Fibroblast of mammary gland (primary cell): ENCODE measurements around the gene NFIC.
"Not testable (repeated sequence)": the region's sequence is repeated elsewhere in the genome, so short reads cannot be mapped to it uniquely, and the experiment has no call there.

ENCODE experiments used
- DNase-seq: peaks from one replicate; pipeline ENCODE4 v3.0.0-alpha.2; 2010; ENCODE audit warnings: low read depth
- H3K4me3 ChIP-seq: 2 replicates; pipeline ENCODE4 v1.5.1; 2011; ENCODE audit warnings: low read depth, mild to moderate bottlenecking, low read length, moderate library complexity; ENCODE audit not compliant: control insufficient read depth
- TF ChIP-seq, protein P1 (sequence below): conservative IDR thresholded peaks from 2 replicates; pipeline ENCODE4 v1.5.1; 2011; ENCODE audit warnings: low read depth, low read length, inconsistent platforms; ENCODE audit not compliant: control insufficient read depth, insufficient read depth

The NFIC gene

DNA sequence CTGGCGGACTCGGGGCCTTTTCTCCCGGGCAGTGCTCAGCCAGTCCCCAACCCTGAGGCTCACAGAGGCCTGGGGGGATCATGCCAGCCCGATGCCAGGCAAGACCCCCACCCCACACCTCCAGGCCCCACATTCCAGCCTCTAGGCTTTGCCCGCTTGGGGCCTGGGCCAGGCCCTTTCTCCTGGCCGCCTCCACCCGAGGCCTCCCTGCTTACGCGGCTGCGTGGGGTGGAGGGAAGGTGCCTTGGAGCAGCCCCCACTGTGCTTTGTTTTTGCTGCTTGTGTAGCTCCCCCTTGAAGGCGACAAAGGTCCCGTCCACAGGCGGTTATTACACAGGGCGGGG lies 75.6 kb downstream of the NFIC start:
- no peak for DNase-seq
- H3K4me3 ChIP-seq = no peak overlapping the region
- TF ChIP-seq, protein P1, sequence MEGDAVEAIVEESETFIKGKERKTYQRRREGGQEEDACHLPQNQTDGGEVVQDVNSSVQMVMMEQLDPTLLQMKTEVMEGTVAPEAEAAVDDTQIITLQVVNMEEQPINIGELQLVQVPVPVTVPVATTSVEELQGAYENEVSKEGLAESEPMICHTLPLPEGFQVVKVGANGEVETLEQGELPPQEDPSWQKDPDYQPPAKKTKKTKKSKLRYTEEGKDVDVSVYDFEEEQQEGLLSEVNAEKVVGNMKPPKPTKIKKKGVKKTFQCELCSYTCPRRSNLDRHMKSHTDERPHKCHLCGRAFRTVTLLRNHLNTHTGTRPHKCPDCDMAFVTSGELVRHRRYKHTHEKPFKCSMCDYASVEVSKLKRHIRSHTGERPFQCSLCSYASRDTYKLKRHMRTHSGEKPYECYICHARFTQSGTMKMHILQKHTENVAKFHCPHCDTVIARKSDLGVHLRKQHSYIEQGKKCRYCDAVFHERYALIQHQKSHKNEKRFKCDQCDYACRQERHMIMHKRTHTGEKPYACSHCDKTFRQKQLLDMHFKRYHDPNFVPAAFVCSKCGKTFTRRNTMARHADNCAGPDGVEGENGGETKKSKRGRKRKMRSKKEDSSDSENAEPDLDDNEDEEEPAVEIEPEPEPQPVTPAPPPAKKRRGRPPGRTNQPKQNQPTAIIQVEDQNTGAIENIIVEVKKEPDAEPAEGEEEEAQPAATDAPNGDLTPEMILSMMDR = no peak

DNA sequence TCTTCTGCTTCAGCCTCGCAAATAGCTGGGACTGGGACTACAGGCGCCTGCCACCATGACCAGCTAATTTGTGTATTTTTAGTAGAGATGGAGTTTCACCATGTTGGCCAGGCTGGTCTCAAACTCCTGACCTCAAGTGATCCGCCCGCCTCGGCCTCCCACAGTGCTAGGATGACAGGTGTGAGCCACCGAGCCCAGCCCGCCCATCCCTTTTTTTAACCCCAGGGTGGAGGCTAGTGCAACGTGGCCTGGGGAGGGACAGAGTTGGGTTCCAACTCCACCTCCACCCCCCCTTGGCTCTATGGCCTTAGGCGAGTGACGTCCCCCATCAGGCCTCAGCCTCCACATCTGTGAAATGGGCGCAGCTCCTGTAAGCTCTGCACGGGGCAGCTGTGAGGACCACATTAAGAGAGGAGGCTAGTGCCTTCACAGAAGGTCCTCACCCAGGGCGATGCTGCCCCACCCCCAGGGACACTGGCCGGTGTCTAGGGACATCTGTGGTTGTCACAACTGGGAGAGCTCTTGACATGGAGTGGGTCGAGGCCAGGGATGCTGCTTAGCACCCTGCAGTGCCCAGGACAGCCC lies 76.2 kb downstream of the NFIC start:
- TF ChIP-seq, protein P1 = no peak
- no peak overlapping the region for H3K4me3 ChIP-seq
- DNase-seq = no peak

DNA sequence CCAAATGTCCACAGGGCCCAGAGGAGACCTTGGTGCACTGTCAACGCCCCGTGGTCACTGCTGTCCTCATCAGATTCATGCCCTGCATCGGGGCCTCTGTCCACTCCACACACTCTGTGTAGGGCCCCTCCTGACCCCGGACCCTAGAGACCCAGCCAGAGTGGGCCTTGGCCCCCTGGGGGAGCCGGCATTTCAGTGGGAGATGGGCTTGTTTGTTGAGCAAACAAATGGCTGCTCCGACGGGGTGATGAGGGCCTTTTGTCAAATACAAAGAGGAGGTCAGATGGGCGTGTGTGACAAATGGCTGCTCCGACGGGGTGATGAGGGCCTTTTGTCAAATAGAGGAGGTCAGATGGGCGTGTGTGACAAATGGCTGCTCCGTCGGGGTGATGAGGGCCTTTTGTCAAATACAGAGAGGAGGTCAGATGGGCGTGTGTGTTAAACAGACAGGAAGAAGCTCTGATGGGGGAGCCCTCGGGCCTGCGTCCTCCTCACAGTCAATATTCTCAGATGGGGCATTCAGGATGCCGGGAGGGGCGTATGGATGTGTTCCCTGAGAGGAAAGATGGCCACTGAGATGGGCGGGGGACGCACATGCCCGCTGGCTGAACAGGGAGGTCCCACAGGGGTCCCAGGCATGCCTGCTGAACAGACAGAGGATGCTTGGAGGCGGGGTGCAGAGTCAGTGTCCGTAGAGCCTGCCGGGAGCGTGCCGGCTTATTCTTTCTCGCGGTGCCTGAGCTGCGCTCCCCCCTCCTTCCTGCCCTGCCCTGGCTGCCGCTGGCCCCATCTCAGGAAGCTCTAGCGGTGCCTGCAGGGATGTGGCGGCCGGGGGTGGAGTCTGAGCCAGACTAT lies 77.7 kb downstream of the NFIC start:
- no peak overlapping the region for H3K4me3 ChIP-seq
- DNase-seq = peak; percentile 44
- TF ChIP-seq, protein P1 = no peak

DNA sequence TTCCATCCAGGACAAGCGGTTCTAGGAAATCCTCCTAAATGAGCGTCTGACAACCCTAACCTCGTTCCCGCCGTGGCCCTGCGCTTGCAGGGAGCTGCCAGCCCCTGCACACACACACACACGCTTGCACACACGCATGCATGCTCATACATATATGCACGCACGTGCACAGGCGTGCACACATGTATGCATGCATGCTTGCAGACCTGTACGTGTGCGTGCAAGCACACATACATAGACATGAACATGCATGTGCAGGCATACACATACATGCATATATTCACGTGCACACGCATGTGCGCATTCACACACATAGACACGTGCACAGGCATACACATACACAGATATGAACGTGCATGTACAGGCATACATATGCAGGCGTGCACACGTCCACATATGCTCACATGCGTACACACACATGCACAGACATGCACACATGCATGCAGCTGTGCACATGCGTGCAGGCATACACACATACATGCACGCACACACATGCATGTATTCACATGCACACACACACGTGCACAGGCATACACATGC lies 78.4 kb downstream of the NFIC start:
- TF ChIP-seq, protein P1 = no peak
- DNase-seq = no peak
- no peak overlapping the region for H3K4me3 ChIP-seq

DNA sequence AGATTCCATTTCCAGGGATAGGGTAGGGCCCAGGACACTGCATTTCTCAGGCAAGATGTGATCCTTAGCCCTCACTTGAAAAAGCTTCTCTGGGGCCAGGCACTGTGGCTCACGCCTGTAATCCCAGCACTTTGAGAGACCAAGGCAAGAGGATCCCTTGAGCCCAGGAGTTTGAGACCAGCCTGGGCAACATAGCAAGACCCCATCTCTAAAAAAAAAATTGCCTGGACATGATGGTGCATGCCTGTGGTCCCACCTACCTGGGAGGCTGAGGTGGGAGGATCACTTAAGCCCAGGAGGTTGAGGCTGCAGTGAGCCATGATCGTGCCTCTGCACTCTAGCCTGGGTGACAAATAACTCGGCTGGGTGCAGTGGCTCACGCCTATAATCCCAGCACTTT lies 80.3 kb downstream of the NFIC start:
- DNase-seq, H3K4me3 ChIP-seq: not testable (repeated sequence)

DNA sequence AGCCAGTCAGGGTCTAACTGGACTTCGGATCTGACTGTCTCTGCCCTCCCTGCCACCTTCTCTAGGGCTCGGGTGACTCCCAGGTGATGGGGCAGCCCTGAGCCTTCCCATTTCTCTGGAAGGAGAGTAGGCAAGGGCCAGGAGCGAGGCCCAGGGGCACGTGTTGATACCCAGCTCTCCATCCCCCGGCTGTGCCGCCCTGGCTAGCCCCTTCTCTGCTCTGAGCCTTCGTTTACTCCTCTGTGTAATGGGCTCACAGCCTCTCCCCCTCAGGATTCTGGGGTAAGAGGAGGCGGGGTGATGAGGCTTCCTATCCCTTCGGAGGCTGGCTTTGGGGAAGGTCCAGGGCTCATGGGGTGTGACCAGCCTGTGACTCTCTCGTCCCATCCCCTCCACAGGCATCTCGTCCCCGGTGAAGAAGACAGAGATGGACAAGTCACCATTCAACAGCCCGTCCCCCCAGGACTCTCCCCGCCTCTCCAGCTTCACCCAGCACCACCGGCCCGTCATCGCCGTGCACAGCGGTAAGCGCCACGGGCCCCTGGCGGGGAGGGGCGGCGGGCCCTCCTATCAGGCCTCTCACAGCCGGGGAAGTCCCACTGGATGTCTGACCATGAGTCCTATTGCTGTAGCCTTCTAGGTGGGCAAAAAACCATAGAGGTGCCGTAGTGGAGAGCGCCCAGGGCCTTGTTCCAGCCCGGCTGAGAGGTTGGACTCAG lies 82.4 kb downstream of the NFIC start:
- TF ChIP-seq, protein P1 = no peak
- DNase-seq = no peak
- no peak overlapping the region for H3K4me3 ChIP-seq
